Testis (tissue), 2 donors: ENCODE results near the gene GPLD1.

Experiments used
- POLR2A ChIP-seq: fragments of 450-650 bp; IDR thresholded peaks from one replicate; pipeline ENCODE4 v1.6.1; 2017; ENCODE audit warnings: antibody characterized with exemption, mild to moderate bottlenecking, moderate library complexity
- TF ChIP-seq, protein P1 (sequence below), 3 experiments: fragments of 450-650 bp in 2 of 3; fragments of 200-600 bp in 1 of 3; sonication (generic) in 1 of 3; IDR thresholded peaks; one replicate each; pipeline ENCODE4 v1.5.1; 2016 to 2019; ENCODE audit warnings: antibody characterized with exemption in 3 of 3, mild to moderate bottlenecking in 2 of 3, moderate library complexity in 1 of 3

DNA sequence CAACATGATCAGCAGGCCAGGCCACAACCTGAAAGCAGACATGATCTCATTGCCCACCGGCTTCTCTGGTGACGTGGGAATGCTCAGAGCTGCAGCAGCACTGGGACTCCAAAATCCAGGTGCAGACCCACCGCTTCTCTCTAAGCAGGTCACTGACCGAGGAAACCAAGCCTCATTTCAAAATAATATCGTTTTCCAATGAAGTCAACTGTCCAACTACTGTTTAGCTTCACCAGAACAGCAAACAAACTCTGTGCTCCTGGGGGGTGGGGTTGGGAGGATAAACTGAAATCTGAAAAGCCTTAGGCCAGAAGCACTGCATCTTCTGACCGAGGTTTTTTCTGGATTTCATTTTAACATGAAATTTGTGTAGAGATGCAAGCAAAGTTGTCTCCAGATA is at the start of gene GPLD1:
- TF ChIP-seq, protein P1, sequence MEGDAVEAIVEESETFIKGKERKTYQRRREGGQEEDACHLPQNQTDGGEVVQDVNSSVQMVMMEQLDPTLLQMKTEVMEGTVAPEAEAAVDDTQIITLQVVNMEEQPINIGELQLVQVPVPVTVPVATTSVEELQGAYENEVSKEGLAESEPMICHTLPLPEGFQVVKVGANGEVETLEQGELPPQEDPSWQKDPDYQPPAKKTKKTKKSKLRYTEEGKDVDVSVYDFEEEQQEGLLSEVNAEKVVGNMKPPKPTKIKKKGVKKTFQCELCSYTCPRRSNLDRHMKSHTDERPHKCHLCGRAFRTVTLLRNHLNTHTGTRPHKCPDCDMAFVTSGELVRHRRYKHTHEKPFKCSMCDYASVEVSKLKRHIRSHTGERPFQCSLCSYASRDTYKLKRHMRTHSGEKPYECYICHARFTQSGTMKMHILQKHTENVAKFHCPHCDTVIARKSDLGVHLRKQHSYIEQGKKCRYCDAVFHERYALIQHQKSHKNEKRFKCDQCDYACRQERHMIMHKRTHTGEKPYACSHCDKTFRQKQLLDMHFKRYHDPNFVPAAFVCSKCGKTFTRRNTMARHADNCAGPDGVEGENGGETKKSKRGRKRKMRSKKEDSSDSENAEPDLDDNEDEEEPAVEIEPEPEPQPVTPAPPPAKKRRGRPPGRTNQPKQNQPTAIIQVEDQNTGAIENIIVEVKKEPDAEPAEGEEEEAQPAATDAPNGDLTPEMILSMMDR (IDR thresholded peaks at IDR 0.05) = no peak
- TF ChIP-seq POLR2A = no peak
